Panc1 (cell line): ENCODE results near the gene FBXO31. TPM values are rescaled to one million over a fixed set of nuclear protein-coding genes. Genes with fewer than 3 reads are reported as not detected.
"Not testable (repeated sequence)": the region's sequence is repeated elsewhere in the genome, so short reads cannot be mapped to it uniquely, and the experiment has no call there.

ENCODE experiments used
- ATAC-seq: fragments of 200-7000 bp; cut with Tn5 transposase; 2 replicates; pipeline ENCODE4 v1.9.1; 2020; ENCODE audit warnings: mild to moderate bottlenecking, moderate library complexity
- BruUV-seq: library from RNA; stranded (reverse); fragments of 400-500 nt; replicated peaks from 2 replicates; lab custom pipeline; 2021; lab: Mats Ljungman, UMichigan
- CTCF ChIA-PET: fragments of 300-600 bp; sonication (Branson Sonifier 250); formaldehyde crosslinking; loops from one replicate; lab custom pipeline; 2022; ENCODE audit warnings: antibody characterized with exemption; lab: Charles Lee
- POLR2A ChIA-PET: fragments of 300-600 bp; sonication (Branson Sonifier 250); formaldehyde crosslinking; loops from one replicate; lab custom pipeline; 2022; ENCODE audit warnings: antibody characterized with exemption; lab: Charles Lee
- DNase-seq: peaks from one replicate; pipeline ENCODE4 v3.0.0-alpha.2; 2010; ENCODE audit warnings: low read depth, low spot score
- H3K27ac ChIP-seq: 2 replicates; pipeline ENCODE4 v1.5.1; 2011; ENCODE audit warnings: mild to moderate bottlenecking, low read length, inconsistent platforms
- H3K27me3 ChIP-seq: fragments of 200-500 bp; sonication (Bioruptor generic); 2 replicates; pipeline ENCODE4 v1.6.0; 2014; ENCODE audit warnings: low read length, inconsistent platforms; ENCODE audit not compliant: control insufficient read depth, insufficient read depth
- H3K36me3 ChIP-seq: fragments of 200-500 bp; sonication (Bioruptor generic); 2 replicates; pipeline ENCODE4 v1.5.1; 2014; ENCODE audit warnings: inconsistent platforms, mild to moderate bottlenecking, low read length, moderate library complexity; ENCODE audit not compliant: control insufficient read depth, insufficient read depth
- H3K4me1 ChIP-seq: 2 replicates; pipeline ENCODE4 v1.5.1; 2011; ENCODE audit warnings: inconsistent platforms, mild to moderate bottlenecking, low read length, moderate library complexity; ENCODE audit not compliant: control insufficient read depth, insufficient read depth
- H3K4me3 ChIP-seq, 2 experiments: 2 replicates each; pipeline ENCODE4 v1.5.1; 2011 to 2012; ENCODE audit warnings: low read depth in 2 of 2, low read length in 2 of 2, mild to moderate bottlenecking in 2 of 2, inconsistent platforms in 1 of 2, moderate library complexity in 1 of 2
- H3K9me3 ChIP-seq: fragments of 200-500 bp; sonication (Bioruptor generic); 2 replicates; pipeline ENCODE4 v1.5.1; 2014; ENCODE audit warnings: low read depth, mild to moderate bottlenecking, inconsistent platforms, low read length, moderate library complexity; ENCODE audit not compliant: control insufficient read depth, insufficient read depth
- CTCF ChIP-seq: fragments of 450-650 bp; IDR thresholded peaks from 2 replicates; pipeline ENCODE4 v1.5.1; 2017; ENCODE audit warnings: mild to moderate bottlenecking
- POLR2AphosphoS5 ChIP-seq: IDR thresholded peaks from 2 replicates; pipeline ENCODE4 v1.6.1; 2012; ENCODE audit warnings: mild to moderate bottlenecking, low read depth, low read length, moderate library complexity
- SIN3A ChIP-seq: IDR thresholded peaks from 2 replicates; pipeline ENCODE4 v1.6.1; 2012; ENCODE audit warnings: low read depth, mild to moderate bottlenecking, low read length, moderate library complexity, borderline replicate concordance; ENCODE audit not compliant: insufficient read depth
- TCF7L2 ChIP-seq: IDR thresholded peaks from 2 replicates; pipeline ENCODE4 v1.6.1; 2011; ENCODE audit warnings: mild to moderate bottlenecking, low read depth, low read length, inconsistent platforms
- in situ Hi-C: cut with HindIII; loops from 2 replicates; pipeline ENCODE4 v1.10.0; 2016; ENCODE audit warnings: low sequenced_read_pairs, low pct_unique_long_range_greater_than_20kb
- intact Hi-C: fragments of 100-400 bp; cut with micrococcal nuclease; formaldehyde crosslinking; loops from one replicate; pipeline ENCODE4 v1.10.0; 2022; ENCODE audit not compliant: unreplicated experiment
- total RNA-seq: library from RNA; stranded (reverse); gene quantifications from one replicate; pipeline ENCODE4 v1.2.1, GENCODE V29; 2021; ENCODE audit not compliant: unreplicated experiment
- TF ChIP-seq, protein P1 (sequence below), 2 experiments: IDR thresholded peaks; 2 replicates each; pipeline ENCODE4 v1.6.1; 2011 to 2012; ENCODE audit warnings: low read depth in 2 of 2, control low read depth in 1 of 2, low read length in 1 of 2, mild to moderate bottlenecking in 1 of 2, moderate library complexity in 1 of 2; ENCODE audit not compliant: insufficient read depth in 1 of 2

The FBXO31 gene
- total RNA-seq, 1 experiment from 2014 or later, result 22.4 TPM

GRCh38 chr16:87339724-87340105 lies 43.9 kb downstream of the FBXO31 start:
- intact Hi-C loops, H3K4me3 ChIP-seq, H3K27ac ChIP-seq, POLR2A ChIA-PET, H3K36me3 ChIP-seq, BruUV-seq, H3K4me1 ChIP-seq, H3K27me3 ChIP-seq, ATAC-seq, DNase-seq, CTCF ChIA-PET, in situ Hi-C loops, H3K9me3 ChIP-seq: not testable (repeated sequence)

- H3K36me3 ChIP-seq, result no peaks in the 10 kb centered on the region
- no peaks in the 10 kb centered on the region for H3K27me3 ChIP-seq
- no peak for ATAC-seq
- no peak for TF ChIP-seq POLR2AphosphoS5
- TF ChIP-seq CTCF, result no peak
- TF ChIP-seq, protein P1, sequence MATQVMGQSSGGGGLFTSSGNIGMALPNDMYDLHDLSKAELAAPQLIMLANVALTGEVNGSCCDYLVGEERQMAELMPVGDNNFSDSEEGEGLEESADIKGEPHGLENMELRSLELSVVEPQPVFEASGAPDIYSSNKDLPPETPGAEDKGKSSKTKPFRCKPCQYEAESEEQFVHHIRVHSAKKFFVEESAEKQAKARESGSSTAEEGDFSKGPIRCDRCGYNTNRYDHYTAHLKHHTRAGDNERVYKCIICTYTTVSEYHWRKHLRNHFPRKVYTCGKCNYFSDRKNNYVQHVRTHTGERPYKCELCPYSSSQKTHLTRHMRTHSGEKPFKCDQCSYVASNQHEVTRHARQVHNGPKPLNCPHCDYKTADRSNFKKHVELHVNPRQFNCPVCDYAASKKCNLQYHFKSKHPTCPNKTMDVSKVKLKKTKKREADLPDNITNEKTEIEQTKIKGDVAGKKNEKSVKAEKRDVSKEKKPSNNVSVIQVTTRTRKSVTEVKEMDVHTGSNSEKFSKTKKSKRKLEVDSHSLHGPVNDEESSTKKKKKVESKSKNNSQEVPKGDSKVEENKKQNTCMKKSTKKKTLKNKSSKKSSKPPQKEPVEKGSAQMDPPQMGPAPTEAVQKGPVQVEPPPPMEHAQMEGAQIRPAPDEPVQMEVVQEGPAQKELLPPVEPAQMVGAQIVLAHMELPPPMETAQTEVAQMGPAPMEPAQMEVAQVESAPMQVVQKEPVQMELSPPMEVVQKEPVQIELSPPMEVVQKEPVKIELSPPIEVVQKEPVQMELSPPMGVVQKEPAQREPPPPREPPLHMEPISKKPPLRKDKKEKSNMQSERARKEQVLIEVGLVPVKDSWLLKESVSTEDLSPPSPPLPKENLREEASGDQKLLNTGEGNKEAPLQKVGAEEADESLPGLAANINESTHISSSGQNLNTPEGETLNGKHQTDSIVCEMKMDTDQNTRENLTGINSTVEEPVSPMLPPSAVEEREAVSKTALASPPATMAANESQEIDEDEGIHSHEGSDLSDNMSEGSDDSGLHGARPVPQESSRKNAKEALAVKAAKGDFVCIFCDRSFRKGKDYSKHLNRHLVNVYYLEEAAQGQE (IDR thresholded peaks at IDR 0.05; ENCODE audit: insufficient read depth in 1 of 2, low read depth in 2 of 2, low read length in 1 of 2), result no peak
- TF ChIP-seq TCF7L2, result no peak
- no peak for TF ChIP-seq SIN3A
- intact Hi-C loops (no loop called here), in situ Hi-C loops (no loop called here)
- DNase-seq, result no peak
- H3K9me3 ChIP-seq, result no peaks in the 10 kb centered on the region
- POLR2A ChIA-PET, result no interaction called here
- no peak overlapping the region for H3K4me3 ChIP-seq
- CTCF ChIA-PET, result no interaction called here
- no TSS peak for BruUV-seq
- H3K27ac ChIP-seq, result no peak overlapping the region
- H3K4me1 ChIP-seq, result no peaks in the 10 kb centered on the region
Observed at GRCh38 chr16:87339086-87339723, 44.4 kb downstream of the FBXO31 start.

GRCh38 chr16:87338155-87338765 lies 45.3 kb downstream of the FBXO31 start:
- ChIA-PET POLR2A (no interaction called here), CTCF (no interaction called here)
- no peak for ATAC-seq
- no peaks in the 10 kb centered on the region for H3K36me3 ChIP-seq
- intact Hi-C loops (no loop called here), in situ Hi-C loops (no loop called here)
- no peak for TF ChIP-seq SIN3A
- no peak for TF ChIP-seq CTCF
- TF ChIP-seq, protein P1 (IDR thresholded peaks at IDR 0.05; ENCODE audit: insufficient read depth in 1 of 2, low read depth in 2 of 2, low read length in 1 of 2), result no peak
- no peak for TF ChIP-seq TCF7L2
- no peak for TF ChIP-seq POLR2AphosphoS5
- H3K27me3 ChIP-seq, result no peaks in the 10 kb centered on the region
- BruUV-seq, result no TSS peak
- H3K4me3 ChIP-seq, result no peak overlapping the region
- H3K4me1 ChIP-seq, result no peaks in the 10 kb centered on the region
- no peak overlapping the region for H3K27ac ChIP-seq
- DNase-seq, result no peak
- no peaks in the 10 kb centered on the region for H3K9me3 ChIP-seq
